Left ventricle myocardium superior (tissue), 1 donor: ENCODE data around the gene TFAP2D. TPM values are rescaled to one million over a fixed set of nuclear protein-coding genes. Genes with fewer than 3 reads are reported as not detected.

Experiments used
- ATAC-seq: fragments of 200-7000 bp; cut with Tn5 transposase; one replicate; pipeline ENCODE4 v1.9.1; 2020; ENCODE audit warnings: mild to moderate bottlenecking, moderate library complexity
- DNase-seq: peaks from one replicate; pipeline ENCODE4 v3.0.0-alpha.2; 2020
- intact Hi-C: fragments of 100-400 bp; cut with micrococcal nuclease; formaldehyde crosslinking; loops from one replicate; pipeline ENCODE4 v1.11.0; 2022
- long read RNA-seq: library from polyadenylated mRNA; unstranded; transcript quantifications from one replicate; pipeline ENCODE4 v2.0.0, GENCODE V29; 2021
- total RNA-seq: library from RNA; stranded (reverse); fragmentation: NEBNext Ultra II Directional; extraction: Animal tissue kit (Norgen Biotek cat#: 25700); gene quantifications from one replicate; pipeline ENCODE4 v1.2.1, GENCODE V29; 2021
- donor health status: DM: no; HTN: yes; CAD: no; lungs with severe emphysema.

Gene TFAP2D
- not detected for total RNA-seq
- long read RNA-seq: 0 reads

GRCh38 chr6:50713226-50713625, at the start of gene TFAP2D:
TFAP2D (plus strand) TSS chr6:50713526; CDS start chr6:50714056, 530 bp downstream.
- DNase-seq: no peak
- intact Hi-C loops: no loop called here
- no peak for ATAC-seq

- intact Hi-C loops: no loop called here
- DNase-seq (no peak), ATAC-seq (no peak)
These were observed 49.5 kb upstream of the TFAP2D start for GRCh38 chr6:50663806-50664205.

- ATAC-seq (no peak), DNase-seq (no peak)
- intact Hi-C loops: no loop called here
These were observed 47.2 kb upstream of the TFAP2D start for GRCh38 chr6:50666089-50666488.

GRCh38 chr6:50681213-50681824, 32.0 kb upstream of the TFAP2D start:
- no peak for ATAC-seq
- no peak for DNase-seq
- intact Hi-C loops: no loop called here

GRCh38 chr6:50689210-50689609, 24.1 kb upstream of the TFAP2D start:
- no peak for DNase-seq
- ATAC-seq: no peak
- intact Hi-C loops: no loop called here

- intact Hi-C loops: no loop called here
- no peak for ATAC-seq
These were observed 21.4 kb upstream of the TFAP2D start for GRCh38 chr6:50691814-50692495.

GRCh38 chr6:50698546-50698945, 14.8 kb upstream of the TFAP2D start:
- no peak for DNase-seq
- intact Hi-C loops: no loop called here
- ATAC-seq: no peak

More at GRCh38 chr6:50691814-50692495, 21.4 kb upstream of the TFAP2D start:
- DNase-seq: no peak

- intact Hi-C loops: no loop called here
- no peak for ATAC-seq
- DNase-seq: no peak
These were observed 14.1 kb upstream of the TFAP2D start for GRCh38 chr6:50699051-50699775.

GRCh38 chr6:50706575-50706974, 6.8 kb upstream of the TFAP2D start:
- DNase-seq: no peak
- no peak for ATAC-seq
- intact Hi-C loops: no loop called here

- intact Hi-C loops: no loop called here
- ATAC-seq (no peak), DNase-seq (no peak)
These were observed 6.1 kb upstream of the TFAP2D start for GRCh38 chr6:50707191-50707590.

- DNase-seq: no peak
- ATAC-seq: no peak
- intact Hi-C loops: no loop called here
These were observed 5.5 kb upstream of the TFAP2D start for GRCh38 chr6:50707652-50708300.

- ATAC-seq: no peak
- no peak for DNase-seq
- intact Hi-C loops: no loop called here
These were observed 4.5 kb upstream of the TFAP2D start for GRCh38 chr6:50708664-50709365.

- DNase-seq: no peak
- intact Hi-C loops: no loop called here
- no peak for ATAC-seq
These were observed 4.0 kb upstream of the TFAP2D start for GRCh38 chr6:50709366-50709734.

- ATAC-seq (no peak), DNase-seq (no peak)
- intact Hi-C loops: no loop called here
These were observed 1.6 kb upstream of the TFAP2D start for GRCh38 chr6:50711686-50712085.

GRCh38 chr6:50712291-50712690, 1.0 kb upstream of the TFAP2D start:
- no peak for DNase-seq
- intact Hi-C loops: no loop called here
- no peak for ATAC-seq

- intact Hi-C loops: no loop called here
- ATAC-seq (no peak), DNase-seq (no peak)
These were observed 706 bp downstream of the TFAP2D start for GRCh38 chr6:50713977-50714486.

- intact Hi-C loops: no loop called here
- DNase-seq: no peak
- ATAC-seq: no peak
These were observed 1.4 kb downstream of the TFAP2D start for GRCh38 chr6:50714487-50715379.

GRCh38 chr6:50716899-50717509, 3.7 kb downstream of the TFAP2D start:
- DNase-seq (no peak), ATAC-seq (no peak)
- intact Hi-C loops: no loop called here
